ENCODE data around the gene DNAH5.

DNAH5 gene

DNA sequence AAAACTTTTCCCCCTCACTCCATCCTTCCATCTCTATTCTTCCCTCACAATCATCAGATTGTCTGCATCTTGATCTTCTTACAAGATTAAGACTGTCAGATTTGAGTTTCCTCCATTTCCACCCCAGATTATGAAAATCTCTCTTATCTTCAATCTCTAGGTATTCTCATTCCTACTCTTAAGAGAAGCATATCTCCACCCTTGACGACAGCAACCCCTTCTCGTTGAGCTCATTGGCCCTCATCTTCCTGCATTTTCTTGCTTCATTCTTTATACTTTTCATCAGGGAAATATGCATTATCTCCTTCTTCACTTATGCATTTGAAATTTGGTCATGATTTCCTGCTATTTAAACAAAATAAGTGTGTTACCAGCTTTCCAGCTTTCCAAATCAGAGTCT lies 301.3 kb downstream of the DNAH5 start:
- TF ChIP-seq, protein P1, sequence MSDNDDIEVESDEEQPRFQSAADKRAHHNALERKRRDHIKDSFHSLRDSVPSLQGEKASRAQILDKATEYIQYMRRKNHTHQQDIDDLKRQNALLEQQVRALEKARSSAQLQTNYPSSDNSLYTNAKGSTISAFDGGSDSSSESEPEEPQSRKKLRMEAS (IDR thresholded peaks at IDR 0.05; ENCODE audit: low read depth, low read length) = no peak
- TF ChIP-seq CTCF (IDR thresholded peaks at IDR 0.05; ENCODE audit: low read depth, low read length) (no peak), POLR2A (IDR thresholded peaks at IDR 0.05; ENCODE audit: extremely low read depth, insufficient read length) (no peak), MYC (IDR thresholded peaks at IDR 0.05; ENCODE audit: low read depth, low read length) (no peak)
- H3K4me3 ChIP-seq (ENCODE audit: low read depth, low read length) = no peak overlapping the region
- no peak for DNase-seq (ENCODE audit: low read depth)

All from NB4 (cell line).